ENCODE measurements around the gene CNOT6L.

Gene CNOT6L

GRCh38 chr4:77819843-77820648 lies 878 bp upstream of the CNOT6L start:
- intact Hi-C loops (cut with DNase I; ENCODE audit: low total_unique reads) = loop anchor here (5.0 kb wide), 1 partner anchor 42 kb away; the partner anchor contains the start of gene MRPL1
- H3K27me3 ChIP-seq = no peaks in the 10 kb centered on the region
- H3K4me3 ChIP-seq = peak overlapping the region; percentile 96 to 99
- H3K27ac ChIP-seq = peak overlapping the region; percentile 98 to 99
- H3K4me1 ChIP-seq = peaks cover 0 to 38% (median 24%) of the 10 kb centered on the region in 4 donors
- no peaks in the 10 kb centered on the region for H3K36me3 ChIP-seq
- H3K9me3 ChIP-seq = no peaks in the 10 kb centered on the region
- peak; percentile 89 to 94 for DNase-seq
- TF ChIP-seq CTCF (IDR thresholded peaks at IDR 0.05) = no peak

- no peaks in the 10 kb centered on the region for H3K9me3 ChIP-seq
- TF ChIP-seq CTCF (IDR thresholded peaks at IDR 0.05) = no peak
- DNase-seq = peak in 1 of 2 donors; percentile 68
- H3K36me3 ChIP-seq = no peaks in the 10 kb centered on the region
- peak overlapping the region; percentile 98 to 99 for H3K27ac ChIP-seq
- peak overlapping the region; percentile 96 to 99 for H3K4me3 ChIP-seq
- H3K27me3 ChIP-seq = no peaks in the 10 kb centered on the region
- intact Hi-C loops (cut with DNase I; ENCODE audit: low total_unique reads) = no loop called here
- peaks cover 0 to 44% (median 25%) of the 10 kb centered on the region in 4 donors for H3K4me1 ChIP-seq
These were observed 255 bp upstream of the CNOT6L start for GRCh38 chr4:77819404-77819842.

- H3K4me3 ChIP-seq = peak overlapping the region; percentile 96 to 99
- peak overlapping the region; percentile 98 to 99 for H3K27ac ChIP-seq
- no peaks in the 10 kb centered on the region for H3K27me3 ChIP-seq
- H3K4me1 ChIP-seq = peaks cover 0 to 57% (median 25%) of the 10 kb centered on the region in 4 donors
- TF ChIP-seq CTCF (IDR thresholded peaks at IDR 0.05) = peak; percentile 45 to 55
- intact Hi-C loops (cut with DNase I; ENCODE audit: low total_unique reads) = no loop called here
- peak; percentile 75 to 82 for DNase-seq
- H3K9me3 ChIP-seq = no peaks in the 10 kb centered on the region
- no peaks in the 10 kb centered on the region for H3K36me3 ChIP-seq
These were observed 1.0 kb downstream of the CNOT6L start for GRCh38 chr4:77818073-77818601.

- Histone ChIP-seq H3K36me3 (no peaks in the 10 kb centered on the region), H3K9me3 (no peaks in the 10 kb centered on the region), H3K4me3 (peak overlapping the region; percentile 96 to 99), H3K27me3 (no peaks in the 10 kb centered on the region), H3K4me1 (peaks cover 0 to 57% (median 25%) of the 10 kb centered on the region in 4 donors), H3K27ac (peak overlapping the region; percentile 98 to 99)
- intact Hi-C loops (cut with DNase I; ENCODE audit: low total_unique reads) = no loop called here
- TF ChIP-seq CTCF (IDR thresholded peaks at IDR 0.05) = no peak
- DNase-seq = no peak
These were observed 1.7 kb downstream of the CNOT6L start for GRCh38 chr4:77817304-77818072.

- intact Hi-C loops (cut with DNase I; ENCODE audit: low total_unique reads) = no loop called here
- no peak overlapping the region for H3K4me3 ChIP-seq
- peak overlapping the region in 1 of 2 donors; percentile 98 for H3K27ac ChIP-seq
- no peak for TF ChIP-seq CTCF (IDR thresholded peaks at IDR 0.05)
- no peaks in the 10 kb centered on the region for H3K9me3 ChIP-seq
- peaks cover 0 to 52% (median 22%) of the 10 kb centered on the region in 4 donors for H3K4me1 ChIP-seq
- H3K27me3 ChIP-seq = no peaks in the 10 kb centered on the region
- DNase-seq = no peak
- H3K36me3 ChIP-seq = no peaks in the 10 kb centered on the region
These were observed 2.6 kb downstream of the CNOT6L start for GRCh38 chr4:77816546-77816945.

Measured in tibial artery (tissue), 4 donors.